Hematopoietic multipotent progenitor cell (in vitro differentiated cells): Measurements from ENCODE around the gene L3MBTL2. TPM values are rescaled to one million over a fixed set of nuclear protein-coding genes. Genes with fewer than 3 reads are reported as not detected.
"Not testable (repeated sequence)": the region's sequence is repeated elsewhere in the genome, so short reads cannot be mapped to it uniquely, and the experiment has no call there.

ENCODE experiments used
- DNase-seq, 3 donors: peaks; one replicate each; pipeline ENCODE4 v3.0.0-alpha.2; 2011 to 2015; ENCODE audit warnings: low read depth in 2 of 3, low spot score in 2 of 3
- total RNA-seq: library from RNA; depleted of rRNA; stranded (reverse); fragments of >200 nt; gene quantifications from one replicate; pipeline ENCODE4 v1.2.3, GENCODE V29; 2012

Gene L3MBTL2
- total RNA-seq, 1 donor, result 32.9 TPM

- DNase-seq, result no peak
These were observed 34.5 kb downstream of the L3MBTL2 start for GRCh38 chr22:41239443-41240128.

GRCh38 chr22:41240377-41241132 lies 35.4 kb downstream of the L3MBTL2 start, which contains the start of gene CHADL:
Gene CHADL, minus strand, starts transcription at chr22:41240931. Its CDS starts 50 bp downstream, at chr22:41240881.
- no peak for DNase-seq

- DNase-seq, result no peak
These were observed 36.1 kb downstream of the L3MBTL2 start for GRCh38 chr22:41241133-41241676.

GRCh38 chr22:41242396-41243117 lies 37.4 kb downstream of the L3MBTL2 start:
- no peak for DNase-seq

- no peak for DNase-seq
These were observed 38.2 kb downstream of the L3MBTL2 start for GRCh38 chr22:41243361-41243760.

- DNase-seq, result no peak
These were observed 40.9 kb downstream of the L3MBTL2 start for GRCh38 chr22:41245917-41246499.

- no peak for DNase-seq
These were observed 42.6 kb downstream of the L3MBTL2 start for GRCh38 chr22:41247703-41248102.

GRCh38 chr22:41248314-41248713 lies 43.2 kb downstream of the L3MBTL2 start:
- DNase-seq, result no peak

GRCh38 chr22:41248758-41249157 lies 43.6 kb downstream of the L3MBTL2 start:
- no peak for DNase-seq

- DNase-seq, result no peak
These were observed 44.3 kb downstream of the L3MBTL2 start for GRCh38 chr22:41249442-41249841.

GRCh38 chr22:41250127-41250526 lies 45.0 kb downstream of the L3MBTL2 start:
- DNase-seq, result no peak

- DNase-seq, result no peak
These were observed 47.3 kb downstream of the L3MBTL2 start for GRCh38 chr22:41252365-41252764.

GRCh38 chr22:41254230-41254629 lies 49.1 kb downstream of the L3MBTL2 start:
- DNase-seq, result no peak

- DNase-seq, result no peak
These were observed 51.4 kb downstream of the L3MBTL2 start for GRCh38 chr22:41256254-41257253.

GRCh38 chr22:41257696-41258095 lies 52.6 kb downstream of the L3MBTL2 start:
- DNase-seq, result no peak

GRCh38 chr22:41259756-41260155 lies 54.6 kb downstream of the L3MBTL2 start:
- DNase-seq, result not testable (repeated sequence)

GRCh38 chr22:41260871-41261270 lies 55.8 kb downstream of the L3MBTL2 start:
- no peak for DNase-seq

- no peak for DNase-seq
These were observed 56.6 kb downstream of the L3MBTL2 start for GRCh38 chr22:41261541-41262249.

GRCh38 chr22:41262250-41262765 lies 57.2 kb downstream of the L3MBTL2 start:
- DNase-seq, result no peak
